A549 (cell line): ENCODE measurements around the gene TRMT1. TPM values are rescaled to one million over a fixed set of nuclear protein-coding genes. Genes with fewer than 3 reads are reported as not detected.

Experiments
- ATAC-seq, 2 experiments: fragments of 200-7000 bp in 1 of 2; fragments of >200 bp in 1 of 2; cut with Nextera tagmentation in 1 of 2; cut with Tn5 transposase in 1 of 2; 3 replicates each; pipeline versions ENCODE4 v1.8.0 to v1.9.1; 2018 to 2020; ENCODE audit warnings: mild to moderate bottlenecking in 1 of 2, moderate library complexity in 1 of 2
- CTCF ChIA-PET: fragments of 300-600 bp; sonication (Branson Sonifier 250); formaldehyde crosslinking; extraction: SDS; loops from one replicate; lab custom pipeline; 2021; ENCODE audit warnings: antibody characterized with exemption, inconsistent platforms; lab: Yijun Ruan, JAX
- POLR2A ChIA-PET: fragments of 350-600 bp; formaldehyde crosslinking; extraction: SDS; loops from one replicate; lab custom pipeline; 2021; ENCODE audit warnings: antibody characterized with exemption, inconsistent platforms; lab: Yijun Ruan, JAX
- DNase-seq, 2 experiments: peaks; one replicate each; pipeline versions ENCODE4 v3.0.0 to v3.0.0-alpha.2; 2011 to 2016; ENCODE audit warnings: low read depth in 1 of 2, low spot score in 1 of 2
- FAIRE-seq: peaks from 2 replicates; lab custom pipeline; 2011; peaks lifted over from hg19 to GRCh38; lab: Jason Lieb, UNC
- H3K27ac ChIP-seq, 2 experiments: fragments of >200 bp; sonication (Bioruptor Twin); formaldehyde crosslinking; 3 replicates each; pipeline ENCODE4 v1.5.1; 2016 to 2017
- H3K4me1 ChIP-seq: fragments of >200 bp; sonication (Bioruptor Twin); formaldehyde crosslinking; 3 replicates; pipeline ENCODE4 v1.6.1; 2016
- H3K4me2 ChIP-seq: fragments of >200 bp; sonication (Bioruptor Twin); formaldehyde crosslinking; 3 replicates; pipeline ENCODE4 v1.6.1; 2016
- H3K4me3 ChIP-seq: fragments of >200 bp; sonication (Bioruptor Twin); formaldehyde crosslinking; 3 replicates; pipeline ENCODE4 v1.5.1; 2016
- H3K9me3 ChIP-seq: fragments of >200 bp; sonication (Bioruptor Twin); formaldehyde crosslinking; 3 replicates; pipeline ENCODE4 v1.6.1; 2016
- BHLHE40 ChIP-seq: IDR thresholded peaks from 2 replicates; pipeline ENCODE4 v1.6.1; 2012; ENCODE audit warnings: low read depth, low read length, inconsistent platforms
- CHD4 ChIP-seq: fragments of 200-600 bp; sonication (generic); IDR thresholded peaks from 2 replicates; pipeline ENCODE4 v1.6.1; 2016; ENCODE audit warnings: antibody characterized with exemption, mild to moderate bottlenecking, borderline replicate concordance
- EHF ChIP-seq: fragments of 250-450 bp; sonication (Bioruptor Pico); IDR thresholded peaks from 2 replicates; pipeline ENCODE4 v1.5.0; 2020; ENCODE audit warnings: mild to moderate bottlenecking
- FOSB ChIP-seq: fragments of 250-450 bp; sonication (Bioruptor Pico); IDR thresholded peaks from 2 replicates; pipeline ENCODE4 v1.5.0; 2020; ENCODE audit warnings: mild to moderate bottlenecking, moderate library complexity
- GATA3 ChIP-seq: IDR thresholded peaks from 2 replicates; pipeline ENCODE4 v1.6.1; 2012; ENCODE audit warnings: borderline replicate concordance
- JUN ChIP-seq, 2 experiments: fragments of >200 bp; sonication (Bioruptor Twin); formaldehyde crosslinking; IDR thresholded peaks; 2 replicates in 1 of 2; 3 replicates in 1 of 2; pipeline ENCODE4 v1.6.1; 2016 to 2017
- KDM5A ChIP-seq: fragments of 200-600 bp; sonication (generic); IDR thresholded peaks from 2 replicates; pipeline ENCODE4 v1.6.1; 2016; ENCODE audit warnings: antibody characterized with exemption, mild to moderate bottlenecking
- MAZ ChIP-seq: fragments of 150-350 bp; IDR thresholded peaks from 2 replicates; pipeline ENCODE4 v1.6.1; 2014; ENCODE audit warnings: antibody characterized with exemption, low read depth, low read length, borderline replicate concordance
- NPAS2 ChIP-seq: fragments of 250-450 bp; sonication (Bioruptor Pico); IDR thresholded peaks from 2 replicates; pipeline ENCODE4 v1.8.0; 2022; ENCODE audit warnings: mild to moderate bottlenecking, moderate library complexity, borderline replicate concordance
- NR3C1 ChIP-seq: fragments of >200 bp; sonication (Bioruptor Twin); formaldehyde crosslinking; IDR thresholded peaks from 3 replicates; pipeline ENCODE4 v1.6.1; 2017
- POLR2AphosphoS2 ChIP-seq: conservative IDR thresholded peaks from 2 replicates; pipeline ENCODE4 v1.6.1; 2012; ENCODE audit warnings: low read length, improper control_type of control experiment, inconsistent platforms
- RCOR1 ChIP-seq: fragments of 150-350 bp; IDR thresholded peaks from 2 replicates; pipeline ENCODE4 v1.6.1; 2014; ENCODE audit warnings: antibody characterized with exemption, low read length, low read depth
- RNF2 ChIP-seq: fragments of 200-600 bp; sonication (generic); IDR thresholded peaks from 2 replicates; pipeline ENCODE4 v1.6.1; 2016; ENCODE audit warnings: low read depth, mild to moderate bottlenecking, antibody characterized with exemption, moderate library complexity, borderline replicate concordance
- ZC3H11A ChIP-seq: fragments of 450-650 bp; IDR thresholded peaks from 2 replicates; pipeline ENCODE4 v1.6.1; 2014; ENCODE audit warnings: antibody characterized with exemption, mild to moderate bottlenecking
- ZNF302 ChIP-seq: fragments of 250-450 bp; sonication (Bioruptor Pico); IDR thresholded peaks from 2 replicates; pipeline ENCODE4 v1.9.0; 2021; ENCODE audit warnings: inconsistent platforms, mild to moderate bottlenecking, moderate library complexity
- WGBS: methylation state at CpG from one replicate; pipeline ENCODE4 v1.1.6; 2017; ENCODE audit errors: missing lambda C conversion rate; 5-methylcytosine and 5-hydroxymethylcytosine counted together
- polyA plus RNA-seq, 4 experiments: library from polyadenylated mRNA; depleted of rRNA in 3 of 4; stranded (reverse); fragments of >200 nt; fragmentation: RNase III in 1 of 4; extraction: RNeasy Plus Mini Kit Qiagen cat#74134 plus additional on column Dnase treatment in 1 of 4; gene quantifications; 2 replicates in 3 of 4; 3 replicates in 1 of 4; pipeline ENCODE4 v1.2.3, GENCODE V29; 2011 to 2017
- TF ChIP-seq, protein P1 (sequence below): fragments of >200 bp; sonication (Bioruptor Twin); formaldehyde crosslinking; IDR thresholded peaks from 2 replicates; pipeline ENCODE4 v1.6.1; 2016
- TF ChIP-seq, protein P2 (sequence below): IDR thresholded peaks from 2 replicates; pipeline ENCODE4 v1.6.1; 2012
- TF ChIP-seq, protein P3 (sequence below): fragments of >200 bp; sonication (Bioruptor Twin); formaldehyde crosslinking; IDR thresholded peaks from 3 replicates; pipeline ENCODE4 v1.5.1; 2016
- TF ChIP-seq, protein P4 (sequence below): fragments of >200 bp; sonication (Bioruptor Twin); formaldehyde crosslinking; IDR thresholded peaks from 3 replicates; pipeline ENCODE4 v1.6.1; 2016
- TF ChIP-seq, protein P5 (sequence below): IDR thresholded peaks from 2 replicates; pipeline ENCODE4 v1.6.1; 2012; ENCODE audit warnings: low read depth, borderline replicate concordance

The TRMT1 gene
- polyA plus RNA-seq, 2 of the 4 experiments (the other 2 are of a cell fraction): 18.2 to 29.8 TPM

DNA sequence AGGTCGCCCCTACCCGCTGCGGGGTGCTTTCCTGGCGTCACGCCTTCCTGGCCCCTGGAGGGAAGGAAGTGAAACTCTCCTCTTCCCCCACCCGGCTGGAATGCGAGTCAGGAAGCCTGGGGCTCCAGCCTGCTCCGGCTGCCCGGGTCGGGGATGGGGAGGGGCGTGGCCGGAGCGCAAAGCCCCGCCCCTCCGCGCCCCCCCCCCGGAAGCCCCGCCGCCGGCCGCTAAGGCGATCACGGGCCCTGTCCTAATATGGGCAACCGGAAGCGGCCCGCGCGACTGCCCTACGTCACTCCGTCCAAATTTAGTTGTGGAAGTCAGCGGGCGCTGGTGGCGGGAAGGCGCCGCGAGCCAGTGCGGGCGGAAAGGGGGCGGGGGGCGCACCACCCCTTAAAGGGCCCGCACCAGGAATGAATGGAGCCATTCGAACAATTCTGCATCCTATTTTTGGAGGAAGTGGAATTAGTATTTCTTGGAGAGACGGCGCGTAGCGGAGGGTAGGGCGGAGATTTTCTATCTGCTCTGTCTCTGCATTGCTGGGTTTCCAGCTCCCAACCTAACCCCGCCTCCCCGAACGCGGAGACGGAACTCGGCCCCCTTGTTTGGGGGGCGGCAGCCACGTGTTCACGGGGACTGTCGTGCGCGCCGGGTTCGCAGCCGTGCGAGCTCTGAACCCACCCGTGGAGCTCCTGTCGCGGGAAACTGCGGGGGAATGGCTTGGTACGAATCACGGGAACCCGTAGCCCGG lies 35.2 kb upstream of the TRMT1 start (continued):
- TF ChIP-seq POLR2AphosphoS2: no peak
- TF ChIP-seq, protein P1, sequence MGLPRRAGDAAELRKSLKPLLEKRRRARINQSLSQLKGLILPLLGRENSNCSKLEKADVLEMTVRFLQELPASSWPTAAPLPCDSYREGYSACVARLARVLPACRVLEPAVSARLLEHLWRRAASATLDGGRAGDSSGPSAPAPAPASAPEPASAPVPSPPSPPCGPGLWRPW: no peak
- TF ChIP-seq CHD4: no peak
- TF ChIP-seq, protein P2, sequence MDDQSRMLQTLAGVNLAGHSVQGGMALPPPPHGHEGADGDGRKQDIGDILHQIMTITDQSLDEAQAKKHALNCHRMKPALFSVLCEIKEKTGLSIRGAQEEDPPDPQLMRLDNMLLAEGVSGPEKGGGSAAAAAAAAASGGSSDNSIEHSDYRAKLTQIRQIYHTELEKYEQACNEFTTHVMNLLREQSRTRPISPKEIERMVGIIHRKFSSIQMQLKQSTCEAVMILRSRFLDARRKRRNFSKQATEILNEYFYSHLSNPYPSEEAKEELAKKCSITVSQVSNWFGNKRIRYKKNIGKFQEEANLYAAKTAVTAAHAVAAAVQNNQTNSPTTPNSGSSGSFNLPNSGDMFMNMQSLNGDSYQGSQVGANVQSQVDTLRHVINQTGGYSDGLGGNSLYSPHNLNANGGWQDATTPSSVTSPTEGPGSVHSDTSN: peak; percentile 22; the same call in 1 of the 2 replicates
- no peak for TF ChIP-seq BHLHE40
- TF ChIP-seq MAZ: 0 out of 2 replicates have a peak, but pooled peaks have one; percentile 37
- TF ChIP-seq JUN (IDR thresholded peaks at IDR 0.05): peak in 1 of 2 experiments; percentile 87; a peak in 3 of 5 replicates
- TF ChIP-seq, protein P3, sequence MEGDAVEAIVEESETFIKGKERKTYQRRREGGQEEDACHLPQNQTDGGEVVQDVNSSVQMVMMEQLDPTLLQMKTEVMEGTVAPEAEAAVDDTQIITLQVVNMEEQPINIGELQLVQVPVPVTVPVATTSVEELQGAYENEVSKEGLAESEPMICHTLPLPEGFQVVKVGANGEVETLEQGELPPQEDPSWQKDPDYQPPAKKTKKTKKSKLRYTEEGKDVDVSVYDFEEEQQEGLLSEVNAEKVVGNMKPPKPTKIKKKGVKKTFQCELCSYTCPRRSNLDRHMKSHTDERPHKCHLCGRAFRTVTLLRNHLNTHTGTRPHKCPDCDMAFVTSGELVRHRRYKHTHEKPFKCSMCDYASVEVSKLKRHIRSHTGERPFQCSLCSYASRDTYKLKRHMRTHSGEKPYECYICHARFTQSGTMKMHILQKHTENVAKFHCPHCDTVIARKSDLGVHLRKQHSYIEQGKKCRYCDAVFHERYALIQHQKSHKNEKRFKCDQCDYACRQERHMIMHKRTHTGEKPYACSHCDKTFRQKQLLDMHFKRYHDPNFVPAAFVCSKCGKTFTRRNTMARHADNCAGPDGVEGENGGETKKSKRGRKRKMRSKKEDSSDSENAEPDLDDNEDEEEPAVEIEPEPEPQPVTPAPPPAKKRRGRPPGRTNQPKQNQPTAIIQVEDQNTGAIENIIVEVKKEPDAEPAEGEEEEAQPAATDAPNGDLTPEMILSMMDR: no peak
- TF ChIP-seq NR3C1: no peak
- no peak for TF ChIP-seq ZNF302
- no peak for TF ChIP-seq ZC3H11A
- TF ChIP-seq, protein P4, sequence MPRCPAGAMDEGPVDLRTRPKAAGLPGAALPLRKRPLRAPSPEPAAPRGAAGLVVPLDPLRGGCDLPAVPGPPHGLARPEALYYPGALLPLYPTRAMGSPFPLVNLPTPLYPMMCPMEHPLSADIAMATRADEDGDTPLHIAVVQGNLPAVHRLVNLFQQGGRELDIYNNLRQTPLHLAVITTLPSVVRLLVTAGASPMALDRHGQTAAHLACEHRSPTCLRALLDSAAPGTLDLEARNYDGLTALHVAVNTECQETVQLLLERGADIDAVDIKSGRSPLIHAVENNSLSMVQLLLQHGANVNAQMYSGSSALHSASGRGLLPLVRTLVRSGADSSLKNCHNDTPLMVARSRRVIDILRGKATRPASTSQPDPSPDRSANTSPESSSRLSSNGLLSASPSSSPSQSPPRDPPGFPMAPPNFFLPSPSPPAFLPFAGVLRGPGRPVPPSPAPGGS: 0 out of 3 replicates have a peak, but pooled peaks have one; percentile 50
- TF ChIP-seq KDM5A: no peak
- no peak for TF ChIP-seq RNF2
- TF ChIP-seq GATA3: peak; percentile 45; the same call in 1 of the 2 replicates

DNA sequence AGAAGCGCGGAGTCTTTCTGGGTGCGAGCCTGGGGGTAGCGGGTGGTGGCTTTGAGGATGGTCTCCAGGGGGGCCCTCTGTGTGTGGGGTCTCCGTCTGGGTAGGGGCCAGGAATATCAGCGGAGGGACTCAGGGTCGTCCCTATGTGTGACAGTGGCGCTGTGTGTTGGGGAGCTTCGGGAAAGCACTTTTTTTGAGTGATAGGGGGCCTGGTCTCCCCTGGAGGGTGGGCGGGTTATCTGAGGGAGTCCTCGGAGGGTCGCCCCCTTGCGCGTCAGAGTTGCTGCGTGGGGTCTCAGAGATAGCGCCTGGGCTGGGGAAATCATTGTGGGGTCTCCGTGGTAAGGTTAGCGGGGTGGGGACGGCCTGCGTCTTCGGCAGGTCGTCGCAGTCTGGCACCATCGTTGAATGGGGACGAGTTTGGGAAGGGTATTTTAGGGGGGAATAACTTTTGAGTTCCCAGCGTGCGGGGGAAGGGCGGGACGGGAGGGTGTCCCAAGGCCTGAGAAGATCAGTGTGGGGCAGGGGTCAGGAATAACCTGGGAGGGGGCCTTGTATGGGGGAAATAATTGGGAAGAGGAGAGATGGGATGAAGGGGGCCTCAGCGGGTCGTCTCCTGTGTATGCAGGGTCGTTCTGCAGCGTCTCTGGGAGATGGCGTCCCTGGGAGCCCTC lies 34.5 kb upstream of the TRMT1 start:
- H3K4me2 ChIP-seq: peak overlapping the region; percentile 90
- H3K4me3 ChIP-seq: peak overlapping the region; percentile 95
- WGBS: 2% methylated on average over 9 of the region's 34 CpGs
- DNase-seq: no peak
- ATAC-seq: peak in 1 of 2 experiments; percentile 1; a peak in 2 of 6 replicates
- no peak for FAIRE-seq
- ChIA-PET POLR2A (interaction anchor here (2.2 to 3.2 kb wide), 2 partner anchors 13 to 16 kb away, joined by 25 to 40 read pairs; no protein-coding TSS in a partner anchor), CTCF (interaction anchor here (1.0 to 2.5 kb wide), 9 partner anchors 13 to 186 kb away, joined by 3 to 12 read pairs (median 4); no protein-coding TSS in a partner anchor)
- H3K4me1 ChIP-seq: peaks cover 12% of the 10 kb centered on the region
- no peaks in the 10 kb centered on the region for H3K9me3 ChIP-seq
- peak overlapping the region; percentile 99 to 100 for H3K27ac ChIP-seq
- TF ChIP-seq FOSB (CRISPR knock-in tag): peak; percentile 74; the same call in 1 of the 2 replicates
- TF ChIP-seq, protein P1: no peak
- TF ChIP-seq RCOR1: no peak
- 0 out of 5 replicates have a peak, but pooled peaks of 1 of the 2 experiments have one; percentile 57 for TF ChIP-seq JUN (IDR thresholded peaks at IDR 0.05)
- TF ChIP-seq NPAS2 (CRISPR knock-in tag): no peak
- 0 out of 2 replicates have a peak, but pooled peaks have one; percentile 8 for TF ChIP-seq GATA3
- TF ChIP-seq EHF (CRISPR knock-in tag): no peak
- TF ChIP-seq, protein P5, sequence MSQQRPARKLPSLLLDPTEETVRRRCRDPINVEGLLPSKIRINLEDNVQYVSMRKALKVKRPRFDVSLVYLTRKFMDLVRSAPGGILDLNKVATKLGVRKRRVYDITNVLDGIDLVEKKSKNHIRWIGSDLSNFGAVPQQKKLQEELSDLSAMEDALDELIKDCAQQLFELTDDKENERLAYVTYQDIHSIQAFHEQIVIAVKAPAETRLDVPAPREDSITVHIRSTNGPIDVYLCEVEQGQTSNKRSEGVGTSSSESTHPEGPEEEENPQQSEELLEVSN: no peak; the same call in 1 of the 2 replicates
